GM12878 (cell line): ENCODE data around the gene ACACA.

Experiments used
- CHD2 ChIP-seq: IDR thresholded peaks from 2 replicates; pipeline ENCODE4 v1.6.1; 2011; ENCODE audit warnings: low read depth, low read length, improper control_type of control experiment, borderline replicate concordance
- CREM ChIP-seq: IDR thresholded peaks from 2 replicates; pipeline ENCODE4 v1.6.1; 2014; ENCODE audit warnings: antibody characterized with exemption, low read depth
- ESRRA ChIP-seq: IDR thresholded peaks from 2 replicates; pipeline ENCODE4 v1.6.1; 2012; ENCODE audit warnings: mild to moderate bottlenecking, low read length, improper control_type of control experiment
- HDAC2 ChIP-seq: fragments of 200-600 bp; sonication (generic); IDR thresholded peaks from 2 replicates; pipeline ENCODE4 v1.6.1; 2017
- HDAC6 ChIP-seq: fragments of 200-600 bp; sonication (generic); IDR thresholded peaks from one replicate; pipeline ENCODE4 v1.8.0; 2017; ENCODE audit warnings: antibody characterized with exemption; ENCODE audit not compliant: unreplicated experiment
- KDM1A ChIP-seq: fragments of 200-600 bp; sonication (generic); IDR thresholded peaks from 2 replicates; pipeline ENCODE4 v1.6.1; 2016; ENCODE audit warnings: borderline replicate concordance
- NFXL1 ChIP-seq: fragments of 450-650 bp; IDR thresholded peaks from 2 replicates; pipeline ENCODE4 v1.6.1; 2017; ENCODE audit warnings: antibody characterized with exemption, mild to moderate bottlenecking, borderline replicate concordance
- RUNX3 ChIP-seq: IDR thresholded peaks from 2 replicates; pipeline ENCODE4 v1.6.1; 2012; ENCODE audit warnings: low read length, inconsistent platforms
- SREBF2 ChIP-seq: IDR thresholded peaks from 2 replicates; pipeline ENCODE4 v1.6.1; 2012; ENCODE audit warnings: mild to moderate bottlenecking, low read length
- USF2 ChIP-seq: IDR thresholded peaks from 2 replicates; pipeline ENCODE4 v1.6.1; 2011; ENCODE audit warnings: low read depth, low read length, improper control_type of control experiment, borderline replicate concordance
- YY1 ChIP-seq: IDR thresholded peaks from 2 replicates; pipeline ENCODE4 v1.6.1; 2011; ENCODE audit warnings: low read depth, mild to moderate bottlenecking, low read length
- ZNF274 ChIP-seq: IDR thresholded peaks from one replicate; pipeline ENCODE4 v1.8.0; 2011; ENCODE audit not compliant: insufficient read length, insufficient read depth
- TF ChIP-seq, protein P1 (sequence below), 3 experiments: IDR thresholded peaks in 2 of 3; conservative IDR thresholded peaks in 1 of 3; 2 replicates each; pipeline ENCODE4 v1.5.1; 2011; ENCODE audit warnings: low read depth in 3 of 3, low read length in 3 of 3, mild to moderate bottlenecking in 3 of 3, control low read depth in 2 of 3, moderate library complexity in 2 of 3, inconsistent platforms in 1 of 3, mixed read lengths in 1 of 3; ENCODE audit not compliant: control insufficient read depth in 2 of 3, insufficient read depth in 1 of 3; ENCODE audit errors: extremely low read depth in 1 of 3
- TF ChIP-seq, protein P2 (sequence below): IDR thresholded peaks from 2 replicates; pipeline ENCODE4 v1.6.1; 2012; ENCODE audit warnings: low read depth, low read length, improper control_type of control experiment

GRCh38 chr17:37121616-37122015 lies 285.0 kb downstream of the ACACA start:
- no peak for TF ChIP-seq USF2
- TF ChIP-seq KDM1A, result no peak
- TF ChIP-seq SREBF2, result no peak
- TF ChIP-seq HDAC6, result no peak
- TF ChIP-seq NFXL1, result no peak
- TF ChIP-seq, protein P1, sequence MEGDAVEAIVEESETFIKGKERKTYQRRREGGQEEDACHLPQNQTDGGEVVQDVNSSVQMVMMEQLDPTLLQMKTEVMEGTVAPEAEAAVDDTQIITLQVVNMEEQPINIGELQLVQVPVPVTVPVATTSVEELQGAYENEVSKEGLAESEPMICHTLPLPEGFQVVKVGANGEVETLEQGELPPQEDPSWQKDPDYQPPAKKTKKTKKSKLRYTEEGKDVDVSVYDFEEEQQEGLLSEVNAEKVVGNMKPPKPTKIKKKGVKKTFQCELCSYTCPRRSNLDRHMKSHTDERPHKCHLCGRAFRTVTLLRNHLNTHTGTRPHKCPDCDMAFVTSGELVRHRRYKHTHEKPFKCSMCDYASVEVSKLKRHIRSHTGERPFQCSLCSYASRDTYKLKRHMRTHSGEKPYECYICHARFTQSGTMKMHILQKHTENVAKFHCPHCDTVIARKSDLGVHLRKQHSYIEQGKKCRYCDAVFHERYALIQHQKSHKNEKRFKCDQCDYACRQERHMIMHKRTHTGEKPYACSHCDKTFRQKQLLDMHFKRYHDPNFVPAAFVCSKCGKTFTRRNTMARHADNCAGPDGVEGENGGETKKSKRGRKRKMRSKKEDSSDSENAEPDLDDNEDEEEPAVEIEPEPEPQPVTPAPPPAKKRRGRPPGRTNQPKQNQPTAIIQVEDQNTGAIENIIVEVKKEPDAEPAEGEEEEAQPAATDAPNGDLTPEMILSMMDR (IDR thresholded peaks at IDR 0.05 in 2 of 3, conservative IDR thresholded peaks at IDR 0.05 in 1 of 3; ENCODE audit: control insufficient read depth in 2 of 3, extremely low read depth in 1 of 3, insufficient read depth in 1 of 3, low read depth in 3 of 3, low read length in 3 of 3), result no peak
- no peak for TF ChIP-seq HDAC2
- TF ChIP-seq, protein P2, sequence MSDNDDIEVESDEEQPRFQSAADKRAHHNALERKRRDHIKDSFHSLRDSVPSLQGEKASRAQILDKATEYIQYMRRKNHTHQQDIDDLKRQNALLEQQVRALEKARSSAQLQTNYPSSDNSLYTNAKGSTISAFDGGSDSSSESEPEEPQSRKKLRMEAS, result no peak
- no peak for TF ChIP-seq CHD2
- TF ChIP-seq YY1, result no peak
- no peak for TF ChIP-seq ESRRA
- no peak for TF ChIP-seq ZNF274
- no peak for TF ChIP-seq RUNX3
- no peak for TF ChIP-seq CREM
